PC-3 (cell line): ENCODE results near the gene CDC42BPB. TPM values are rescaled to one million over a fixed set of nuclear protein-coding genes. Genes with fewer than 3 reads are reported as not detected.

Source experiments
- ATAC-seq: fragments of 200-7000 bp; cut with Tn5 transposase; 2 replicates; pipeline ENCODE4 v1.9.1; 2020; ENCODE audit warnings: mild to moderate bottlenecking, moderate library complexity
- BruUV-seq: library from RNA; stranded (reverse); fragments of 400-500 nt; replicated peaks from 2 replicates; lab custom pipeline; 2021; lab: Mats Ljungman, UMichigan
- CTCF ChIA-PET: fragments of 300-600 bp; sonication (Branson Sonifier 250); formaldehyde crosslinking; loops from one replicate; lab custom pipeline; 2022; ENCODE audit warnings: antibody characterized with exemption; lab: Charles Lee
- POLR2A ChIA-PET: fragments of 300-600 bp; sonication (Branson Sonifier 250); formaldehyde crosslinking; loops from one replicate; lab custom pipeline; 2022; ENCODE audit warnings: antibody characterized with exemption; ENCODE audit not compliant: unreplicated experiment; lab: Charles Lee
- DNase-seq: peaks from one replicate; pipeline ENCODE4 v3.0.0-alpha.2; 2015
- H2AFZ ChIP-seq: fragments of 300-600 bp; sonication (generic); 2 replicates; pipeline ENCODE4 v1.6.0; 2016; ENCODE audit warnings: antibody characterized with exemption, low read length
- H3F3A ChIP-seq: fragments of 300-600 bp; sonication (generic); one replicate; pipeline ENCODE4 v1.6.0; 2017; ENCODE audit warnings: antibody characterized with exemption, low read length, control low read depth, mild to moderate bottlenecking; ENCODE audit not compliant: unreplicated experiment
- H3K27ac ChIP-seq: fragments of 300-600 bp; sonication (generic); 2 replicates; pipeline ENCODE4 v1.5.1; 2016; ENCODE audit warnings: mild to moderate bottlenecking, low read length
- H3K27me3 ChIP-seq: fragments of 300-600 bp; sonication (generic); 2 replicates; pipeline ENCODE4 v1.6.1; 2016; ENCODE audit warnings: low read length, mixed read lengths
- H3K36me3 ChIP-seq: fragments of 300-600 bp; sonication (generic); 2 replicates; pipeline ENCODE4 v1.6.1; 2016; ENCODE audit warnings: low read depth, mixed run types, low read length, mixed read lengths
- H3K4me1 ChIP-seq: fragments of 300-600 bp; sonication (generic); 2 replicates; pipeline ENCODE4 v1.5.1; 2016; ENCODE audit warnings: low read length; ENCODE audit not compliant: insufficient read depth
- H3K4me2 ChIP-seq: fragments of 300-600 bp; sonication (generic); 2 replicates; pipeline ENCODE4 v1.6.0; 2016; ENCODE audit warnings: low read length
- H3K4me3 ChIP-seq: fragments of 300-600 bp; sonication (generic); 2 replicates; pipeline ENCODE4 v1.5.1; 2016; ENCODE audit warnings: mild to moderate bottlenecking, low read length, mixed read lengths
- H3K79me2 ChIP-seq: fragments of 300-600 bp; sonication (generic); 2 replicates; pipeline ENCODE4 v1.6.1; 2017; ENCODE audit warnings: low read length, mixed read lengths
- H3K9ac ChIP-seq: fragments of 300-600 bp; sonication (generic); 2 replicates; pipeline ENCODE4 v1.6.0; 2016; ENCODE audit warnings: mild to moderate bottlenecking, low read length
- H3K9me2 ChIP-seq: fragments of 300-600 bp; sonication (generic); replicated peaks from 2 replicates; pipeline ENCODE4 v1.6.1; 2016; ENCODE audit warnings: mixed run types, low read length, mixed read lengths
- H3K9me3 ChIP-seq: fragments of 300-600 bp; sonication (generic); 2 replicates; pipeline ENCODE4 v1.6.1; 2016; ENCODE audit warnings: low read length, mixed read lengths
- H4K20me1 ChIP-seq: fragments of 300-600 bp; sonication (generic); 2 replicates; pipeline ENCODE4 v1.6.1; 2016; ENCODE audit warnings: low read length, mixed read lengths
- CTCF ChIP-seq: fragments of 300-600 bp; sonication (generic); conservative IDR thresholded peaks from 2 replicates; pipeline ENCODE4 v1.5.1; 2017; ENCODE audit warnings: antibody characterized with exemption, low read depth, mild to moderate bottlenecking, low read length
- EZH2 ChIP-seq: fragments of 300-600 bp; sonication (generic); IDR thresholded peaks from one replicate; pipeline ENCODE4 v1.6.1; 2017; ENCODE audit warnings: antibody characterized with exemption, mild to moderate bottlenecking, low read length; ENCODE audit not compliant: unreplicated experiment
- EZH2phosphoT487 ChIP-seq: fragments of 300-600 bp; sonication (generic); IDR thresholded peaks from 2 replicates; pipeline ENCODE4 v1.6.1; 2018; ENCODE audit warnings: mild to moderate bottlenecking, antibody characterized with exemption, low read length, borderline replicate concordance
- intact Hi-C: fragments of 100-400 bp; cut with micrococcal nuclease; formaldehyde crosslinking; loops from 2 replicates; pipeline ENCODE4 v1.9.0; 2023
- total RNA-seq: library from RNA; depleted of rRNA; stranded (reverse); fragments of >200 nt; gene quantifications from 2 replicates; pipeline ENCODE4 v1.2.3, GENCODE V29; 2014

Gene CDC42BPB
- total RNA-seq, 1 experiment from 2014 or later, result 73.0 TPM

GRCh38 chr14:103103461-103104388 is 46.4 kb upstream of the CDC42BPB start:
- H3K9me2 ChIP-seq, result no peaks in the 10 kb centered on the region
- H4K20me1 ChIP-seq, result no peaks in the 10 kb centered on the region
- ATAC-seq, result peak; percentile 68
- intact Hi-C loops, result loop anchor here (2.0 kb wide), 1 partner anchor 81 kb away; no protein-coding TSS in a partner anchor
- H3K4me2 ChIP-seq, result peak overlapping the region; percentile 83
- no peaks in the 10 kb centered on the region for H3K9me3 ChIP-seq
- H2AFZ ChIP-seq, result peak overlapping the region; percentile 84
- no peaks in the 10 kb centered on the region for H3K36me3 ChIP-seq
- H3K27ac ChIP-seq, result no peak overlapping the region
- H3K4me1 ChIP-seq, result peaks cover 15% of the 10 kb centered on the region; the same call in 1 of the 2 replicates
- TF ChIP-seq EZH2 (no peak), CTCF (peak; percentile 39; the same call in 1 of the 2 replicates)
- CTCF ChIA-PET, result no interaction called here
- H3K27me3 ChIP-seq, result peaks cover 7% of the 10 kb centered on the region; the same call in 1 of the 2 replicates
- no peaks in the 10 kb centered on the region for H3K79me2 ChIP-seq
- BruUV-seq, result no TSS peak
- H3K9ac ChIP-seq, result no peak overlapping the region
- POLR2A ChIA-PET, result no interaction called here
- peak; percentile 69 for DNase-seq
- peak overlapping the region; percentile 63 for H3K4me3 ChIP-seq
- H3F3A ChIP-seq, result no peaks in the 10 kb centered on the region

GRCh38 chr14:103102689-103103260 is 45.4 kb upstream of the CDC42BPB start:
- TF ChIP-seq EZH2phosphoT487, result no peak
- TF ChIP-seq CTCF, result no peak
- no peak for TF ChIP-seq EZH2
- Histone ChIP-seq H3K27ac (no peak overlapping the region), H4K20me1 (no peaks in the 10 kb centered on the region), H3K79me2 (no peaks in the 10 kb centered on the region), H3K4me1 (peaks cover 15% of the 10 kb centered on the region; the same call in 1 of the 2 replicates), H3F3A (no peaks in the 10 kb centered on the region), H3K9me3 (no peaks in the 10 kb centered on the region), H3K4me2 (no peak overlapping the region), H2AFZ (no peak overlapping the region), H3K9ac (no peak overlapping the region), H3K27me3 (peaks cover 7% of the 10 kb centered on the region; the same call in 1 of the 2 replicates), H3K36me3 (no peaks in the 10 kb centered on the region), H3K9me2 (no peaks in the 10 kb centered on the region), H3K4me3 (no peak overlapping the region)
- ChIA-PET CTCF (no interaction called here), POLR2A (no interaction called here)
- DNase-seq, result no peak
- ATAC-seq, result no peak
- intact Hi-C loops, result no loop called here
- BruUV-seq, result no TSS peak
